Fibroblast of villous mesenchyme (primary cell): ENCODE results near the gene WFDC1. TPM values are rescaled to one million over a fixed set of nuclear protein-coding genes. Genes with fewer than 3 reads are reported as not detected.

ENCODE experiments used
- DNase-seq: peaks from one replicate; pipeline ENCODE4 v3.0.0-alpha.2; 2010; ENCODE audit warnings: low read depth
- H3K4me3 ChIP-seq: 2 replicates; pipeline ENCODE4 v1.5.1; 2011; ENCODE audit warnings: low read depth, mild to moderate bottlenecking, low read length
- CTCF ChIP-seq: IDR thresholded peaks from 2 replicates; pipeline ENCODE4 v1.5.1; 2012; ENCODE audit warnings: low read depth, mild to moderate bottlenecking, low read length; ENCODE audit not compliant: insufficient read depth
- total RNA-seq: library from RNA; depleted of rRNA; stranded (reverse); fragments of >200 nt; gene quantifications from 2 replicates; pipeline ENCODE4 v1.2.3, GENCODE V29; 2012

WFDC1 gene
- total RNA-seq, 1 donor, result 8.2 TPM

GRCh38 chr16:84271866-84272265 lies 22.8 kb upstream of the WFDC1 start:
- H3K4me3 ChIP-seq, result no peak overlapping the region
- DNase-seq, result no peak
- TF ChIP-seq CTCF, result no peak

DNA sequence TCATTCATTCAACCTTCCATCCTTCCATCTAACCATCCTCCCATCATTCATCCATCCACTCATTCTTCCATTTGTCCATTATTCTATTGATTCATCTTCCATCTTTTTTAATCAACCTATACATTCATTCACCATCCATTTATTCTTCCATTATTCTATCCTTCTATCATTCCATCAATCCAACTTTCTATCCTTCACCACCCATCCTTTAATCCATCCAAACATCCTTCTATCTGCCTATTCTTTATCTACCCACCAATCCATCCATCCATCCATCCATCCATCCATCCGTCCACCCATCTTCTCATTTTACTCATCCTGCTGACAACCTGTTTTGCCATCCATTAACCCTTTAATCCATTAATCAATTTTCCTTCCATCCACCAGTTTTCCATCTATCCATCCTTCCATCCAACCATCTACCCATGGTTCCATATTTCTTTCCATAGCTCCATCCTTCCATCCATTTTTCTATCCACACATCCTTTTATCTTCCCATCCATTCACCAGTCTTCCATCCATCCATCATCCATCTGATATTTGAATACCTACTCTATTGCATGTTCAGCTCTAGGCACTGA lies 21.8 kb upstream of the WFDC1 start:
- TF ChIP-seq CTCF, result no peak

DNA sequence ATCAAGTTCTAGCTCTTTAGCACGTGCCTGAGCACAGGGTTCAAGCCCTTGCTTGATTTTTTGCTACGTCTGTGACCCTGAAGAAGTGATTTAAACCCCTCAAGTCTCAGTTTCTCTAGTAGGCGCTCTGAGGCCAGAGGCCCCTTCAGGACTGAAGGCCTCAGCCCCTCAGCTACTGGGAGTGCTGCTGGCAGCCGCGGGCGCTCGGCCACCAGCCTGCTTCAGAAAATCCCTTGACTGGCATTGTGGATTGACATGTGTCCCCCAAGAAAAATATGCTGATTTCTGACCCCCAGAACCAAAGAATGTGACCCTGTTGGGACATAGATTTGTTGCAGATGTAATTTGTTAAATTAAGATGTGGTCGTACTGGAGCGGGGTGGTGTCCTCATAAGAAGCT lies 20.2 kb upstream of the WFDC1 start:
- no peak overlapping the region for H3K4me3 ChIP-seq
- no peak for TF ChIP-seq CTCF
- no peak for DNase-seq

More for the DNA sequence above, 21.8 kb upstream of the WFDC1 start:
- no peak overlapping the region for H3K4me3 ChIP-seq
- no peak for DNase-seq

DNA sequence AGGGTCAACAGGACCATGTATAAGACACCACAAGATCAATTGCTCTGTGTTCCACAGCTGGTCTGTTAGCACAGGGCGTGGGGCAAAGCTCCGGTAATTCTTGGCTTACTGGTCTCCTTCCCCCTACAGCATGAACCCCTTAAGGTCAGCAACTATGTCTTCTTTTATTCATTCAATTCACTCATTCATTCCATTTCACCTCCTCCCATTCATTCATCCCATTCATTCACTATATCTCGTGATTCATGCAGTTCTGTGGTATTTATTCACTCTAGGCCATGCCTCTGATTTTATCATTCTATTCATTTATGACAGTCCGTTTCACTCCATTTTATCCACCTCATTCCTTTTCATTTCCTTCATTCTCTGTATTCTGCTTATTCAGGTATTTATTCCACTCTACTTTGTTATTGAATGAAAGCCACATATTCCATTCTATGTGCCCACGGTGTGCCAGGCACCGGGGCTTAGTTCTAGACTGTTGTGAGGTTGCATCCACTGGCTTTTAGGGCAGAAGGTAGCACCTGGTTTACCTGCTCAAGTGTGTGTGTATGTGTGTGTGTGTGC lies 19.0 kb upstream of the WFDC1 start:
- DNase-seq, result no peak
- no peak for TF ChIP-seq CTCF
- no peak overlapping the region for H3K4me3 ChIP-seq

GRCh38 chr16:84277244-84277823 lies 17.3 kb upstream of the WFDC1 start:
- peak; percentile 57 for DNase-seq
- peak; percentile 86 for TF ChIP-seq CTCF
- no peak overlapping the region for H3K4me3 ChIP-seq

GRCh38 chr16:84278333-84278732 lies 16.3 kb upstream of the WFDC1 start:
- no peak overlapping the region for H3K4me3 ChIP-seq
- no peak for DNase-seq
- TF ChIP-seq CTCF, result no peak
